Adipose tissue (tissue), 3 donors: ENCODE data around the gene MEGF11. TPM values are rescaled to one million over a fixed set of nuclear protein-coding genes. Genes with fewer than 3 reads are reported as not detected.
"Not testable (repeated sequence)": the region's sequence is repeated elsewhere in the genome, so short reads cannot be mapped to it uniquely, and the experiment has no call there.

Experiments used
- H3K27ac ChIP-seq: one replicate; pipeline ENCODE4 v1.5.1; 2013; ENCODE audit warnings: low read depth, low read length
- WGBS, 3 donors: extraction: QIAGEN DNeasy Blood & Tissue Kit; methylation state at CpG; one replicate each; pipeline ENCODE4 v1.1.7; 2013; 5-methylcytosine and 5-hydroxymethylcytosine counted together
- polyA plus RNA-seq, 3 donors: library from polyadenylated mRNA; stranded (reverse); fragments of 200-250 nt; gene quantifications; one replicate each; pipeline ENCODE4 v1.2.3, GENCODE V29; 2013
- donor health status: healthy with polysubstance abuse.
- donor health status: Bipolar disorder and iron deficiency.
- donor health status: healthy.

The MEGF11 gene
- polyA plus RNA-seq, 3 donors = 0.01 to 0.22 TPM; not detected in 1

DNA sequence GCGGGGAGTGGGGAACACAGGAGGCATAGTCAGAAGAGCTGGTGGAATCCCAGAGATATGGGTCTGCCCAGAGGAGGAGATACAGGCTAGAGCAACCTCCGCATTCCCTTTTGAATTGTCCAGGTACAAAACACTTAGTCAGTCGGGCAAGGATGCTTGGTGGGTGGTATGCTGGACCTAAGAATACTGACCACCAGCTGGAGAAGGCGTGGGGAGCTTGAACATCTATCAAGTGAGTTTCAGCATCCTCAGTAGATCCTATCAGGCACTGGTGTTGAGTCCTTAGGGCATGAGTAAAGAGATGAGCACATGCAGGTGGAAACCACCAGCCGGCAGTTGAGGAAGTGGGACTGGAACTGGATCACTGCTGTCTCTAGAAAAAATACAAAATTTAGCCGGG, 25.1 kb upstream of the MEGF11 start:
- no peak overlapping the region for H3K27ac ChIP-seq
- 87 to 92% (median 90%) methylated on average over 6 of the region's 6 CpGs for WGBS, 3 donors

- no peak overlapping the region for H3K27ac ChIP-seq
- 78 to 93% (median 86%) methylated on average over 6 of the region's 6 CpGs for WGBS, 3 donors
These were observed 24.5 kb upstream of the MEGF11 start for GRCh38 chr15:66278056-66278455.

DNA sequence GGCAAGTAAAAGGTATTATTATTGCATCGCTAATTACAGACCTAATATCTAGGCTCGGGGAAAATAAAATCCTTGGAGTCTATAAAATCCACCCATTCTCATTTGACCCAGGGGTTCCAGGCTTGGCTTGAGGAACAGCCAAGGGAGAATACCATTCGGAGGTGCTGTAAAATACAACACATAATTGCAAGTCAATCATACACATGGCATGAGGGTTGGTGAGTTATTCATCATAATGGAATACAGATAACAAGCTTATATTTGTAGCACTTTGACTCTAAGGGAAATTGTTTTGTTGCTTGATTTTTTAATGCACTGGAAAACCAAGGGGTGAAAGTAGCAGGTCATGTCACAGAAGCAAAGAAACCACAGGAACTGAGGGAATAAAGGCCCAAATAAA, 23.0 kb upstream of the MEGF11 start:
- H3K27ac ChIP-seq = no peak overlapping the region
- 91 to 96% (median 93%) methylated on average over 3 of the region's 3 CpGs for WGBS, 3 donors

- H3K27ac ChIP-seq = no peak overlapping the region
These were observed 21.8 kb upstream of the MEGF11 start for GRCh38 chr15:66275352-66275751.

DNA sequence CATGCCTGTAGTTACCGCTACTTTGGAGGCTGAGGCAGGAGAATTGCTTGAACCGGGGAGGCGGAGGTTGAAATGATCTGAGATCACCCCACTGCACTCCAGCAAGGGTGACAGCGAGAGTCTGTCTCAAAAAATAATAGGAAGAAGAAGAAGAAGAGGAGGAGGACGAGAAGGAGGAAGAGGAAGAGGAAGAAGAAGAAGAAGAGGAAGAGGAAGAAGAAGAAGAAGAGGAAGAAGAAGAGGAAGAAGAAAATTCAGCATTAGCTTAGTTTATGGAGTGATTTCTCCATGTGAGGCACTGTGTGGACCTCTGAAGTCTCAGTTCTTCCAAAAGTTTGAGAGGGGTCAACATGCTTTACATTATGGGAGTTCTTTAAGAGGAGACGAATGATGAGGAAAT, 17.4 kb upstream of the MEGF11 start:
- no peak overlapping the region for H3K27ac ChIP-seq
- WGBS, 3 donors = 68 to 90% (median 87%) methylated on average over 6 of the region's 6 CpGs

DNA sequence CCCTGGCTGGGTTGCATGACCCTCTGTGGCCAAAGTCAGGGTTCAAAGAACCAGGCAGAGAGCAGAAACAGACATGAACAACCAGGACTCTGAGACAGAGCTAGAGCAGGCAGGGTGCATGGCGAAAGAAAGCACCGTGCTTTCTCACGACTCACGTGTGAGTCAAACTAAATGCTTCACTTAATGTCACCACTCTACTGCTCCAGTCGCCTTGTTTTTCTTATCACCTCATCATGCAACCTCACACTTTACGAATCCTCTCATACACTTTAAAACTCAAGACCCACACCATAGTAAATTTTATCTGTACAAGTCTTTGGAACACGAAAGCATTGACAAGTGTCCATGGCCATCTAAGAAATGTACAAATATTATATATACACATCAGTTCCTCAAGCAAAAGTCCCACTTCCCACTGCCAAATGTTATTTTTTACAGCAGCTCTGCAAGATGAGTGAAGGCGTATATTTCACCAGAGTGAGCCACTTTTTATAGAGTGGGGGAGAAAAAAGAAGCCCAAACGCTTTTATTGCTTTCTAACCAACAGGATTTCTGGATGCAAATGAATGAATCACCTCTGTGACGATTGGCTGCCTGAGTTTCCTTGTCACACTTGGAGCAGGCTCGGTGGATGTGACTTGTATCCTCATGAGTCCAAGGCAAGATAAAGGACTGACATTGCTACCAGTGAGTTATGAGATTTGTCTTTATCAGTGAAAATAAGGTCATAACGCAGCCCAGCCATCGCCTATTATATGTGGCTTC, 16.0 kb upstream of the MEGF11 start:
- H3K27ac ChIP-seq = no peak overlapping the region
- 58 to 63% (median 60%) methylated on average over 13 of the region's 13 CpGs for WGBS, 3 donors

DNA sequence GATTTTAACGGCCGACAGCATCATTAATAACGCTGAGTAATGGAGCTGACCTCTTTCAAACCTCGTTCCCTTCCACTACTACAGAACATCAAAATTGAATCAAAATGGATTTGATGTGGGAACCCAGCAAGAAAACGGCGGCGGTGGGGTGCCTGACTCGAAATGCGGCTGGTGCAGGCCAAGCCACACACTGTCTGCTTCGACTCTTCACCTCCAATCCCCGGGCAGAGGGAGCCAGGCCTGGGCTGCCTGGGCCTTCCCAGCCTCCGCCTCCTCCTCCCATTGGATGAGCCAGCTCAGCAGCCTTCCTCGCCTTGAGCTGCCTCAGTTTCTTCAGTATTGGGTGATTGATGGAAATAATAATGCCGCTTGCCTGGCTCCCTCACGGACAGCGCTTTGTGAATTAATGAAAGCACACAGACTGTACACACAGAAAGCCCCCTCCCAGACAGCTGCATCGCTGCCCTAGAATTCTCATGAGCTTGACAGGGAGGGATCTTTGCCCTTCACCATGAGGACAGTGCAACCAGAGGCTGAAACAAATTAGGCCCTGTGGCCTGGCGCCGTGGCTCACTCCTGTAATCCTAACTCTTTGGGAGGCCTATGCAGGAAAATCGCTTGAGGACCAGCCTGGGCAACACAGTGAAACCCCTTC, 11.4 kb upstream of the MEGF11 start:
- 89 to 90% (median 89%) methylated on average over 20 of the region's 20 CpGs for WGBS, 3 donors
- no peak overlapping the region for H3K27ac ChIP-seq

DNA sequence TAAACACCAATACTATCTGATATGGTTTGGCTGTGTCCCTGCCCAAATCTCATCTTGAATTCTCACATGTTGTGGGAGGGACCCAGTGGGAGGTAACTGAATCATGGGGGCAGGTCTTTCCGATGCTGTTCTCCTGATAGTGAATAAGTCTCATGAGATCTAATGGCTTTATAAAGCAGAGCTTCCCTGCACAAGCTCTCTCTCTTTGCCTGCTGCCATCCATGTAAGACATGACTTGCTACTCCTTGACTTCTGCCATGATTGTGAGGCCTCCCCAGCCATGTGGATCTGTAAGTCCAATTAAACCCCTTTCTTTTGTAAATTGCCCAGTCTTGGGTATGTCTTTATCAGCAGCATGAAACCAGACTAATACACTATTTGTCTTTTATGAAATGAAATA, 9.3 kb upstream of the MEGF11 start:
- 85 to 89% (median 87%) methylated on average over 1 of the region's 1 CpG for WGBS, 3 donors
- not testable (repeated sequence) for H3K27ac ChIP-seq

DNA sequence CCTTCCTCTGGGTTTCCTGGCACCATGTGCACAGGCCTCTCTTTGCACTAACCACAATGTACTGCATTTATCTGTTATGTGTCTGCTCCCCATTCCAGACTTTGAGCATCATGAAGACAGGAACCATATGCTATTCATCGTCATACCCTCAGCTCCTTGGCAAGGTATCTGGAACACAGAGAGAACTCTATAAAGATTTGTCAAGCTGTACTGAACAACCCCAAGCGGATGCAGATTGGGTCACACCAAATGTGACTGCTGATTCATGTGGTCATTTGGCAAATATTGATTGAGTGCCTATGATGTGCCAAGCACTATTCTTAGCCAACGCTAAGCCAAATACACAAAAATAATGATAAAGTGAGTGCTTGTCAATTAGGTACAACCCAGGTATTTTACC, 7.5 kb upstream of the MEGF11 start:
- no peak overlapping the region for H3K27ac ChIP-seq
- 27 to 81% (median 76%) methylated on average over 3 of the region's 3 CpGs for WGBS, 3 donors

GRCh38 chr15:66256692-66257091, 3.1 kb upstream of the MEGF11 start:
- WGBS, 3 donors = 64 to 83% (median 78%) methylated on average over 3 of the region's 3 CpGs
- no peak overlapping the region for H3K27ac ChIP-seq

GRCh38 chr15:66254951-66255676, 1.6 kb upstream of the MEGF11 start:
- H3K27ac ChIP-seq = no peak overlapping the region
- WGBS, 3 donors = 25 to 62% (median 30%) methylated on average over 19 of the region's 19 CpGs

DNA sequence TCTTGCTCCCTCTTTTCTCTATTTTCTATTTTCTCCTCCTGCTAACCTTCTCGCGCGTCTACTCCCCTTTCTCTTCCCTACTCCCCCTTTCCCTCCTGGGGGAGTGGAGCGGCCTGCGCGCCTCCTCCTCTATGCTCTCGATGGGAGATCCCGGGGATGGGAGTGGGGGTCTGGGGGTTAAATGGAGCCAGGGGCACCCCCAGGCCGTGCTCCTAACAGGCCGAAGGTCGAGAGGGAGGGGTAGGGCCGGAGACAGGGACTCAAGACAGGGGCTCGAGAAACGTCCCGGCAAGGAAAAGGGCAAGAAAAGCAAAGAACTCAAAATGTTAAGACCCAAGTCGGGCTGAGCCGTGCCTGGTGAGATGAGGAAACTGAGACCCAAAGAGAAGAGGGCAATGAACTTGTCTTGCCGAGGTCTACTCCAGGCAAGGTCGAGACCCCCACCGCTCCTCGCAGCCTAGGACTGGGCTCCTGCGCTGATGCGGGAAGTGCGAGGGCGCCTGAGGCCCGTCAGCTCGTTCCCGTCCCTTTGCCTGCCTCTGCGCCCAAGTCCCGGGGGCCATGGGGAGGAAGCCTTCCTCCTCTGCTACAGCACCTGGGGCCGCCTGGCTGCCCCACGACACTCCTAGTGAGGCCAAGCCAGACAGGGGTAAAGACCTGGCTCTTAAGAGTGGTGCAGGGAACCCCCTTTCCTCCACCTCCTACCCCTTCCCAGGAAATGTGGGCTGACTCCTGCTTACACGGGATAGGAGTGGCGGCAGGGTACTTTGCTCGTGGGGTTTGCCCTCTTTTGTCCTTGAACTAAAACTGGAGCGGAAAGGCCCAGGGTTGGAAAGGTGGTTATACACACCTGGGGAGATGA, 770 bp upstream of the MEGF11 start:
- H3K27ac ChIP-seq = no peak overlapping the region
- 5 to 28% (median 7%) methylated on average over 36 of the region's 36 CpGs for whole genome bisulfite sequencing, 3 donors

GRCh38 chr15:66252685-66253417, 699 bp downstream of the MEGF11 start:
- H3K27ac ChIP-seq = no peak overlapping the region
- WGBS, 3 donors = 0 to 1% (median 1%) methylated on average over 59 to 64 of the region's 64 CpGs

- no peak overlapping the region for H3K27ac ChIP-seq
- 4 to 6% (median 4%) methylated on average over 70 to 72 of the region's 72 CpGs for WGBS, 3 donors
These were observed 1.5 kb downstream of the MEGF11 start for GRCh38 chr15:66251790-66252684.

DNA sequence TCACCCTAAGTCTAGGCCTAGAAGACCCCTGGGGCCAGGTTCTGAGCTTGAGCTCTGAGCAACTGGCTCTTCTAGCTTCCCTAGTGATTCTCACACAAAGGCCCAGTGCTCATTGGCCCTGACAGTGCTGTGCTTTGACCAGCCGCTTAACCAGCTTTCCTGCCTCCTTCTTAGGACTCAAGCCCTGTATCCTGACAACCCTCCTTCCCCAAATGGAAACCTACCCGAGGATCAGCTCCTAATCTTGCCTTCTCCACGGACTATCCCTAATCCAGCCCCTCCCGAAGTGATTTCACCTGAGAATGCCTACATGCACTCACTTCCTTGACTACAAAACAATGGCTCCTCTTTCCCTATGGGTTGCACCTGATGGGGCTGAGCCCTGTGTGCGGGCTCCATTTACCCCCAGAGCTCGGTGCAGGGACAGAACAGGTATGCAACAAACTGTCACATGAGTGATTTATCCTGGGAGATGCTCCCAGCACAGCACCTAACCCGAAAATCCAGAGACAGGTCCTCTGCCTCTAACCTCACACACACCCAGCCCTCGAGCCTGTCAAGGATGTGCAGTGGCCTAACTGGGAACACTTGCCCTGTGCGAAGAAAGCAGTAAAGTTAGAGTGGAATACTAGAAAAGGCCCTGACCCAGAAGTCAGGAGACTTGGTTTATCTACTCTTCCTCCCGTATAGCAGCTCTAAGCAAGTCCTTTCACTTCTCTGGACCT, 2.3 kb downstream of the MEGF11 start:
- H3K27ac ChIP-seq = no peak overlapping the region
- 67 to 70% (median 68%) methylated on average over 10 of the region's 10 CpGs for WGBS, 3 donors

GRCh38 chr15:66249605-66250174, 3.9 kb downstream of the MEGF11 start:
- no peak overlapping the region for H3K27ac ChIP-seq
- 89 to 94% (median 91%) methylated on average over 2 of the region's 2 CpGs for WGBS, 3 donors
